ENCODE results near the gene MRPS5.

MRPS5 gene

DNA sequence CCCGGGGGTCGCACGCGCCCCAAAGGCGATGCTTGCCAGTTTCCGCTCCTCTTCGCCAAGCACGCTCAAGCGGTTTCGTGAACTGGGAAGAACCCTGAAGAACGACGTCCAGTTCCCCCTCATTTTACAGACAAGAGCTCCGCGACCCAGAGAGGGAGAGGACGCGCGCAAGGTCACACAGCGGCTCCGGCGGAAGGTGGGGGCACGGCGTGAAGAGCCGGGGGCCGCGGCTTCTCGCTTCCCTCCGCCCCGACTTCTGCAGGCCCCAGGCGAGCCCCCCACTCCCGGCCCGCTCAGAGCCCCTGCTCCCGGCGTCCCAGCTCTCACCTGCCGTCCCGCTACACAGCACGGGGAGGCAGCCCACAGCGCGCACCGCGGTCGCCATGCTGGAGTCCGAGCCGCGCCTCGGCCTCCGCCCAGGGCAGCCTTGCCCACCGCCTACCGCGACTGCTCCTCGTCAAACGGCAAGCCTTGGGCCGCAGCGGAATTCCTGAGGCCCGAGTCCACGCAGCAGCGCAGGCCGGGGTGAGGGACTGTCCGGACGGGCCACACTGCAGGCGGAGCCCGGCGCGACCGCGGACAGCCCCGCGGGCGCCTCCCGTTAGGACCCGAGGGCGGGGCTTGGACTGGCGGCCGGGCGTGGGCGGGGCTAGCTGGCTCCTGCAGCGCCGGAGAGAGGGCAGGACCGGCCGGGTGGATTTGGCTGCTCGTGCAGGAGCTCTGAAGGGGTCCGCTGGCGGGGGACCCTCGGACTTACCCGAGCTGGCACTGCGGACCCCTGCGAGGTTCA, at the start of gene MRPS5:
TSS of gene MRPS5 (minus strand) at position 402 of the 790 bp plus-strand sequence. CDS start at position 385, 17 bp downstream.
- TF ChIP-seq, protein P1, sequence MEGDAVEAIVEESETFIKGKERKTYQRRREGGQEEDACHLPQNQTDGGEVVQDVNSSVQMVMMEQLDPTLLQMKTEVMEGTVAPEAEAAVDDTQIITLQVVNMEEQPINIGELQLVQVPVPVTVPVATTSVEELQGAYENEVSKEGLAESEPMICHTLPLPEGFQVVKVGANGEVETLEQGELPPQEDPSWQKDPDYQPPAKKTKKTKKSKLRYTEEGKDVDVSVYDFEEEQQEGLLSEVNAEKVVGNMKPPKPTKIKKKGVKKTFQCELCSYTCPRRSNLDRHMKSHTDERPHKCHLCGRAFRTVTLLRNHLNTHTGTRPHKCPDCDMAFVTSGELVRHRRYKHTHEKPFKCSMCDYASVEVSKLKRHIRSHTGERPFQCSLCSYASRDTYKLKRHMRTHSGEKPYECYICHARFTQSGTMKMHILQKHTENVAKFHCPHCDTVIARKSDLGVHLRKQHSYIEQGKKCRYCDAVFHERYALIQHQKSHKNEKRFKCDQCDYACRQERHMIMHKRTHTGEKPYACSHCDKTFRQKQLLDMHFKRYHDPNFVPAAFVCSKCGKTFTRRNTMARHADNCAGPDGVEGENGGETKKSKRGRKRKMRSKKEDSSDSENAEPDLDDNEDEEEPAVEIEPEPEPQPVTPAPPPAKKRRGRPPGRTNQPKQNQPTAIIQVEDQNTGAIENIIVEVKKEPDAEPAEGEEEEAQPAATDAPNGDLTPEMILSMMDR (IDR thresholded peaks at IDR 0.05; ENCODE audit: low read depth, low read length, missing control alignments), result no peak
- peak; percentile 21 for DNase-seq (ENCODE audit: low read depth)
- H3K4me3 ChIP-seq (ENCODE audit: low read depth, low read length), result peak within 1 kb of the TSS; percentile 99

DNA sequence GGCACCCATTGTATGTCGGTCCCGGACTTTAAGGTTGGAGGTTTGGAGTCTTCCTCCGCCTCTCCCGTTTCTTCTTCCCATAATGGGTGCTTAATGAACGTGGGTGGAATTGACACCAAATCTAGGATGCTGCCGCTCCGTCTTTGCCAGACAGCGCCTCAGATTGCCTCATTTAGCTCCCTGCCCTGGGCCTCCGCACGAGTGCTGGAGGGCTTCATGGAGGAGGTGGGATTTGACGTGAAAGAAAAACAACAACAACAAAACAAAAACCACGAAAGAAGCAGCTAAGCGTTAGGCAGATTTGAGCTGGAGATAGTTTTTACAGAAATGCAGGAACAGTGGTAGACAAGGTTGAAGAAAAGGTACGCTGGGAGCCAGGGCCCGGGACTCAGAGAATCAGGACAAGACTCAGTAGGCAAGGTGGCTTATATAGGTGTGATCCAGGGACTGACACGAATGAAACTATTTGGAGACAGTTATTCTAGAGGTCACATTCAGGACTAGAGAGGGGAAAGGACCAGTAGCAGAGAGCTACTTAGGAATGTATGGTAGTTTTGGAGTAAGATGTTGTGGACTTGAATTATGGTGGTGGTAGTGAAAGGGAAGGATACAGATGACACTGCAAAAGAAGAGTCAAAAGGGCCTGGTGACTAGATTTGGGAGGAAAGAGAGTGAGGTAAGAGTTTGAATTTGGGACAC, 44.6 kb upstream of the MRPS5 start:
- TF ChIP-seq, protein P1 (IDR thresholded peaks at IDR 0.05; ENCODE audit: low read depth, low read length, missing control alignments), result no peak
- DNase-seq (ENCODE audit: low read depth), result no peak
- peak overlapping the region; percentile 70 for H3K4me3 ChIP-seq (ENCODE audit: low read depth, low read length)

DNA sequence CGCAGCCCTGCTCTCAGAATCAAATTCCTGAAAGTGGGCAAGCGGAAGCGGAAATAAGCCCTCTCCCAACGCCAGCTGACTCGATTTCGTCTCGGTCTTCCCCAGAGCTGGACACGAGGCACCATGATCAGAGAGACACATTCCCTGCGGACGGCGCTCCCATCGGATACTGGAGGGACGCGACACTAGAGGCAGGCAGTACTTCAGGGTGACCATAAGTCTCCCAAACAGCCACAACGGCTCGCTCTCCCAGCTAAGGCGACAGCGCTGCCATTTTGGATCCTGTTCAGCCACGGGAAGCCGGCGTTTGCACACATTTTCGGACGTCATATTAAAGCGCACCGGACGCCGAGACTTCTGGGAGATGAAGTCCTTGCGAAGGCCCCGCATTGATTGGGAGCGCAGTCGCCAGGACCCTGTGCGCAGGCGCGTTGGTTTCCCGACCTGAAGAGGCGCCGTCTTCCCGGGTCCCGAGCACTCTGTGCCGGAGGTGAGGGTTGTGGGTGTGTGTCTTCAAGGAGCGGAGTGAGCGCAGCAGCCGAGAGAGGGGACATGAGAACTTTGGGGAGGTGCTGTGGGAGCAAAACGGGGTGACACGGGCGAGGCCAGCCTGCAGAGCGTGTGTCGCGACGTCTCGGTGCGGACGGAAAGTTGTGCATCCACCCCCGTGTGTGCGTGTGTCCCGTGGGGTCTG, 43.9 kb upstream of the MRPS5 start, which contains the start of gene ZNF2:
TSS of gene ZNF2 (plus strand) at position 439 of the 694 bp plus-strand sequence. CDS start 10,418 bp downstream, outside the sequence.
- DNase-seq (ENCODE audit: low read depth), result peak; percentile 94
- peak within 1 kb of the TSS; percentile 70 for H3K4me3 ChIP-seq (ENCODE audit: low read depth, low read length)
- TF ChIP-seq, protein P1 (IDR thresholded peaks at IDR 0.05; ENCODE audit: low read depth, low read length, missing control alignments), result no peak

DNA sequence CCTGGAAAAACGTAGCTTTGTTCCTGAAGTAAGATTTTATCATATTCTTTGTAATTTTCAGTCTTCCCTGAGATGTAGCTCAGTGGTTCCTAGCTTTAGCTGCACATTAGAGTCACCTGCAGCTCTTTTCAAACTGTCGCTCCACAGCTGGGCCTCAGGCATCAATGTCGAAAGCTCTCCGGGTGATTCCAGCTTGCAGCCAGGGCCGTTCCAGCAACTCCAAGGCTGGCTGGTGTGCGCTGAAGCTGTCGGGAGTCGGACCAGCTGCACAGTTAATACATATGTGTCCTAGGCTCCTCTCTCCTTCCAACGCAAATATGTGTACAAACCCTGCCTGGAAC, 43.4 kb upstream of the MRPS5 start:
- H3K4me3 ChIP-seq (ENCODE audit: low read depth, low read length), result peak overlapping the region; percentile 70
- TF ChIP-seq, protein P1 (IDR thresholded peaks at IDR 0.05; ENCODE audit: low read depth, low read length, missing control alignments), result no peak

DNA sequence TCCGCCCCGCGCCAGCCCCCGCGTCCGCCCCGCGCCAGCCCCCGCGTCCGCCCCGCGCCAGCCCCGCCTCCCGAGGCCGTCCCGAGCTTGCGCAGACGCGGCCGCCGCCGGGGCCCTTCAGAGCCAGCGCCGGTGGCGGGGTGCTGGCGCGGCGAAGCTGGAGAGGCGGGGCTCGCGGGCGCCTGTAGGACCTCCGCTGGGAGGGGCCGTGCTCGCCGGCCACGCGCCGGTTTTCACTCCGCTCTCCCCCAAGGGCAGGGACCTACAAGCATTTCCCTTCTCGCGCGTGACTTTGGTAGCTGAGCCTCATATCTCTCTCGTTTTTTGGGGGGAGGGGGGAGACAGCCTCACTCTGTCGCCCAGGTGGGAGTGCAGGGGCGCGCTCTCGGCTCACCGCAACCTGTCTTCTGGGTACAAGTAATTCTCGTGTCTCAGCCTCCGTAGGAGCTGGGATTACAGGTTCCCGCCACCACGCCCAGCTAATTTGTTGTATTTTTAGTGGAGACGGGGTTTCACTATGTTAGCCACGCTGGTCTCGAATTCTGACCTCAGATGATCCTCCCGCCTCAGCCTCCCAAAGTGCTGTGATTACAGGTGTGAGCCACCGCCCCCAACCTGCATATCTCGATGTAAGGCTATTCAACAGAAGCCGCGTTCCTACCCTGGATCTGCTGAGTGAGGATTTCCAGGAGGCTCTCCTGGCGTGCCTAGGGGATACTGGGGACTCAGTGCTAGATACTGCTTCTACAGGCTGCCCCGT, 38.3 kb upstream of the MRPS5 start, which contains the start of gene ZNF514:
TSS of gene ZNF514 (minus strand) at position 159 of the 760 bp plus-strand sequence. CDS start 6,595 bp downstream, outside the sequence.
- TF ChIP-seq, protein P1 (IDR thresholded peaks at IDR 0.05; ENCODE audit: low read depth, low read length, missing control alignments), result no peak
- peak within 1 kb of the TSS; percentile 74 for H3K4me3 ChIP-seq (ENCODE audit: low read depth, low read length)
- peak; percentile 25 for DNase-seq (ENCODE audit: low read depth)

More for the DNA sequence above, 43.4 kb upstream of the MRPS5 start:
- DNase-seq (ENCODE audit: low read depth), result no peak

Measured in GM12864 (cell line).